HepG2 (cell line): ENCODE measurements around the gene MEIS1. TPM values are rescaled to one million over a fixed set of nuclear protein-coding genes. Genes with fewer than 3 reads are reported as not detected.

Experiments used
- ATAC-seq: fragments of 200-7000 bp; cut with Tn5 transposase; 3 replicates; pipeline ENCODE4 v1.9.1; 2020; ENCODE audit warnings: mild to moderate bottlenecking, moderate library complexity
- BruUV-seq: library from RNA; stranded (reverse); fragments of 400-500 nt; replicated peaks from 2 replicates; lab custom pipeline; 2021; lab: Mats Ljungman, UMichigan
- CTCF ChIA-PET: fragments of 300-600 bp; formaldehyde crosslinking; extraction: SDS; loops from one replicate; lab custom pipeline; 2021; ENCODE audit warnings: low total read pairs, inconsistent platforms, low intra/inter-chr PET ratio; lab: Yijun Ruan, JAX
- POLR2A ChIA-PET: fragments of 350-600 bp; sonication (Branson Sonifier 250); formaldehyde crosslinking; loops from one replicate; lab custom pipeline; 2020; ENCODE audit warnings: antibody characterized with exemption, inconsistent platforms; lab: Yijun Ruan, JAX
- DNase-seq: peaks from one replicate; pipeline ENCODE4 v3.0.0-alpha.2; 2015; ENCODE audit warnings: low spot score
- FAIRE-seq: peaks from 3 replicates; lab custom pipeline; 2011; peaks lifted over from hg19 to GRCh38; lab: Jason Lieb, UNC
- H2AFZ ChIP-seq: one replicate; pipeline ENCODE4 v1.6.1; 2011; ENCODE audit warnings: low read length, inconsistent platforms
- H3K27ac ChIP-seq: fragments of 300-600 bp; 3 replicates; pipeline ENCODE4 v1.8.0; 2011; ENCODE audit warnings: mixed run types, mild to moderate bottlenecking, mixed read lengths, low read length, inconsistent platforms; ENCODE audit not compliant: insufficient read depth; ENCODE audit errors: extremely low read length
- H3K27me3 ChIP-seq, 2 experiments: fragments of 200-600 bp in 1 of 2; 2 replicates in 1 of 2; 3 replicates in 1 of 2; pipeline versions ENCODE4 v1.6.0 to v1.8.0; 2011; ENCODE audit warnings: low read length in 2 of 2, mild to moderate bottlenecking in 2 of 2, moderate library complexity in 2 of 2, inconsistent platforms in 1 of 2; ENCODE audit not compliant: insufficient read depth in 2 of 2, control insufficient read depth in 1 of 2
- H3K36me3 ChIP-seq, 2 experiments: fragments of 200-600 bp in 1 of 2; replicated peaks in 1 of 2; 2 replicates in 1 of 2; 3 replicates in 1 of 2; pipeline versions ENCODE4 v1.5.1 to v1.8.0; 2011; ENCODE audit warnings: low read length in 2 of 2, inconsistent platforms in 1 of 2; ENCODE audit not compliant: insufficient read depth in 2 of 2, control insufficient read depth in 1 of 2
- H3K4me1 ChIP-seq: 2 replicates; pipeline ENCODE4 v1.5.1; 2012; ENCODE audit warnings: low read length, inconsistent platforms; ENCODE audit not compliant: insufficient read depth
- H3K4me2 ChIP-seq: 2 replicates; pipeline ENCODE4 v1.6.0; 2011; ENCODE audit warnings: low read depth, low read length, inconsistent platforms
- H3K4me3 ChIP-seq, 3 experiments: fragments of 200-600 bp in 1 of 3; sonication (generic), shearing (Covaris generic) in 1 of 3; replicated peaks in 1 of 3; 2 replicates each; pipeline ENCODE4 v1.5.1; 2011 to 2016; ENCODE audit warnings: low read length in 3 of 3, inconsistent platforms in 2 of 3, low read depth in 2 of 3, mild to moderate bottlenecking in 2 of 3, control low read depth in 1 of 3, mixed read lengths in 1 of 3; ENCODE audit not compliant: insufficient read depth in 1 of 3
- H3K79me2 ChIP-seq: one replicate; pipeline ENCODE4 v1.6.1; 2011; ENCODE audit warnings: low read length, inconsistent platforms; ENCODE audit not compliant: insufficient read depth
- H3K9ac ChIP-seq: 2 replicates; pipeline ENCODE4 v1.6.0; 2011; ENCODE audit warnings: mild to moderate bottlenecking, low read depth, low read length, inconsistent platforms; ENCODE audit not compliant: insufficient read depth
- H3K9me3 ChIP-seq: 2 replicates; pipeline ENCODE4 v1.5.1; 2012; ENCODE audit warnings: mild to moderate bottlenecking, low read length
- H4K20me1 ChIP-seq: 2 replicates; pipeline ENCODE4 v1.6.0; 2011; ENCODE audit warnings: inconsistent platforms, mild to moderate bottlenecking, low read length, moderate library complexity; ENCODE audit not compliant: insufficient read depth
- CCAR2 ChIP-seq: fragments of 200-400 bp; formaldehyde crosslinking; optimal IDR thresholded peaks from 2 replicates; pipeline ENCODE3; 2018; ENCODE audit warnings: low read depth, mild to moderate bottlenecking, low read length, moderate library complexity
- GABPA ChIP-seq, 2 experiments: IDR thresholded peaks; 2 replicates each; pipeline ENCODE4 v1.6.1; 2011 to 2016; ENCODE audit warnings: low read depth in 2 of 2, low read length in 1 of 2, missing biosample characterization in 1 of 2, missing genetic modification characterization in 1 of 2
- GLMP ChIP-seq: sonication (generic); formaldehyde crosslinking; IDR thresholded peaks from 2 replicates; pipeline ENCODE4 v1.9.0; 2021; ENCODE audit warnings: missing genetic modification reagents, mild to moderate bottlenecking, borderline replicate concordance
- KDM3A ChIP-seq: IDR thresholded peaks from 2 replicates; pipeline ENCODE4 v1.6.1; 2018; ENCODE audit warnings: low read depth, missing compliant biosample characterization
- PPARG ChIP-seq: conservative IDR thresholded peaks from 2 replicates; pipeline ENCODE4 v1.6.1; 2016; ENCODE audit warnings: missing biosample characterization, missing genetic modification reagents
- RARG ChIP-seq: sonication (generic); formaldehyde crosslinking; IDR thresholded peaks from 2 replicates; pipeline ENCODE4 v1.4.0; 2020; ENCODE audit warnings: low read depth, mild to moderate bottlenecking, missing genetic modification reagents
- REL ChIP-seq: sonication (generic); formaldehyde crosslinking; conservative IDR thresholded peaks from 2 replicates; pipeline ENCODE4 v1.8.0; 2022; ENCODE audit warnings: mild to moderate bottlenecking, missing genetic modification reagents, moderate library complexity
- SIX4 ChIP-seq: sonication (generic); formaldehyde crosslinking; IDR thresholded peaks from 2 replicates; pipeline ENCODE4 v1.4.0; 2020; ENCODE audit warnings: missing genetic modification reagents
- SMARCE1 ChIP-seq: fragments of 450-650 bp; IDR thresholded peaks from 2 replicates; pipeline ENCODE4 v1.6.1; 2017; ENCODE audit warnings: borderline replicate concordance
- TEF ChIP-seq: sonication (generic); formaldehyde crosslinking; IDR thresholded peaks from 2 replicates; pipeline ENCODE4 v1.5.0; 2020; ENCODE audit warnings: missing genetic modification reagents
- THAP8 ChIP-seq: sonication (generic); formaldehyde crosslinking; IDR thresholded peaks from 2 replicates; pipeline ENCODE4 v1.5.1; 2020; ENCODE audit warnings: missing genetic modification reagents, mild to moderate bottlenecking, borderline replicate concordance
- ZBTB2 ChIP-seq: sonication (generic); formaldehyde crosslinking; IDR thresholded peaks from 2 replicates; pipeline ENCODE4 v1.8.0; 2022; ENCODE audit warnings: low read depth, missing genetic modification reagents
- ZBTB43 ChIP-seq: sonication (generic); formaldehyde crosslinking; conservative IDR thresholded peaks from 2 replicates; pipeline ENCODE4 v1.4.0; 2020; ENCODE audit warnings: missing genetic modification reagents
- ZBTB44 ChIP-seq: sonication (generic); formaldehyde crosslinking; IDR thresholded peaks from 2 replicates; pipeline ENCODE4 v1.4.0; 2020; ENCODE audit warnings: missing genetic modification reagents
- ZNF496 ChIP-seq: sonication (generic); formaldehyde crosslinking; IDR thresholded peaks from 2 replicates; pipeline ENCODE4 v1.8.1; 2023; ENCODE audit warnings: mild to moderate bottlenecking, moderate library complexity, missing genetic modification reagents; ENCODE audit not compliant: insufficient replicate concordance
- ZNF530 ChIP-seq: sonication (generic); formaldehyde crosslinking; IDR thresholded peaks from 2 replicates; pipeline ENCODE4 v1.5.0; 2020; ENCODE audit warnings: low read depth, mild to moderate bottlenecking, missing genetic modification reagents
- ZNF737 ChIP-seq: sonication (generic); formaldehyde crosslinking; IDR thresholded peaks from 2 replicates; pipeline ENCODE4 v1.5.0; 2020; ENCODE audit warnings: missing genetic modification reagents, mild to moderate bottlenecking, borderline replicate concordance
- ZNF780A ChIP-seq: sonication (generic); formaldehyde crosslinking; IDR thresholded peaks from 2 replicates; pipeline ENCODE4 v1.8.0; 2022; ENCODE audit warnings: mild to moderate bottlenecking, missing genetic modification reagents, moderate library complexity
- WGBS: methylation state at CpG from one replicate; pipeline ENCODE4 v1.1.6; 2017; ENCODE audit warnings: low lambda C conversion rate; 5-methylcytosine and 5-hydroxymethylcytosine counted together
- in situ Hi-C: cut with HindIII; loops from 2 replicates; pipeline ENCODE4 v1.10.0; 2017; ENCODE audit warnings: low pct_unique_long_range_greater_than_20kb; ENCODE audit not compliant: extremely low pct_ligation_motif_present
- intact Hi-C: fragments of 100-400 bp; cut with micrococcal nuclease; formaldehyde crosslinking; loops from one replicate; pipeline ENCODE4 v1.10.0; 2022; ENCODE audit not compliant: unreplicated experiment
- polyA plus RNA-seq, 8 experiments: library from polyadenylated mRNA; depleted of rRNA in 3 of 8; stranded (reverse) in 7 of 8; unstranded in 1 of 8; fragments of >200 nt; fragmentation: Illumina TruSeq in 4 of 8; extraction: Trizol in 4 of 8; gene quantifications; 2 replicates each; pipeline versions ENCODE4 v1.2.1 to v1.2.3, GENCODE V29; 2011 to 2016; ENCODE audit warnings: low read depth in 4 of 8, missing spikeins in 1 of 8, mixed read lengths in 1 of 8; ENCODE audit not compliant: insufficient read depth in 1 of 8
- total RNA-seq, 5 experiments: library from RNA; depleted of rRNA; stranded (reverse); fragments of >200 nt; fragmentation: Illumina TruSeq; extraction: Trizol; gene quantifications; 2 replicates each; pipeline ENCODE4 v1.2.3, GENCODE V29; 2016; ENCODE audit warnings: low read depth in 1 of 5

Gene MEIS1
- total and polyA plus RNA-seq, 2 of the 13 experiments (the other 11 are each of a cell fraction or from before 2014, with no cell fraction given): 3.8 to 6.0 TPM

- H4K20me1 ChIP-seq: no peaks in the 10 kb centered on the region
- no TSS peak for BruUV-seq
- no peak overlapping the region for H3K4me3 ChIP-seq
- no peak overlapping the region for H3K27ac ChIP-seq
- no peaks in the 10 kb centered on the region for H3K36me3 ChIP-seq
- no peaks in the 10 kb centered on the region for H3K4me1 ChIP-seq
- in situ Hi-C loops (no loop called here), intact Hi-C loops (no loop called here)
- no peak overlapping the region for H2AFZ ChIP-seq
- no peak overlapping the region for H3K9ac ChIP-seq
- ChIA-PET CTCF (no interaction called here), POLR2A (no interaction called here)
- H3K9me3 ChIP-seq: no peaks in the 10 kb centered on the region
- ATAC-seq: no peak
- peaks cover 0 to 5% of the 10 kb centered on the region in 2 experiments; a peak in 1 of 5 replicates for H3K27me3 ChIP-seq
- DNase-seq: no peak
- FAIRE-seq: peak; percentile 47
- WGBS: 43% methylated on average over 1 of the region's 1 CpG
- H3K4me2 ChIP-seq: no peak overlapping the region
- H3K79me2 ChIP-seq: no peaks in the 10 kb centered on the region
- TF ChIP-seq ZNF496 (no peak), PPARG (CRISPR knock-in tag) (no peak), TEF (CRISPR knock-in tag) (no peak), CCAR2 (no peak), REL (CRISPR knock-in tag) (no peak), ZNF530 (no peak), ZBTB43 (no peak), ZNF737 (CRISPR knock-in tag) (no peak), GLMP (CRISPR knock-in tag) (no peak), KDM3A (CRISPR knock-in tag) (no peak), RARG (no peak), ZNF780A (no peak), ZBTB2 (CRISPR knock-in tag) (no peak), ZBTB44 (CRISPR knock-in tag) (no peak), GABPA (IDR thresholded peaks at IDR 0.05; ENCODE audit: low read depth, low read length) (no peak), GABPA (CRISPR knock-in tag; IDR thresholded peaks at IDR 0.05; ENCODE audit: low read depth) (no peak), THAP8 (CRISPR knock-in tag) (no peak), SIX4 (no peak), SMARCE1 (no peak)
Observed at GRCh38 chr2:66414896-66415295, 20.0 kb upstream of the MEIS1 start.
